Gastroesophageal sphincter (tissue), 4 donors: ENCODE results near the gene ZNF546. TPM values are rescaled to one million over a fixed set of nuclear protein-coding genes. Genes with fewer than 3 reads are reported as not detected.

Experiments
- ATAC-seq: fragments of 150-250 bp; one replicate; pipeline ENCODE4 v1.9.1; 2016; ENCODE audit warnings: mild to moderate bottlenecking, moderate library complexity
- H3K27ac ChIP-seq, 4 donors: fragments of 200-600 bp; sonication (generic) in 3 of 4; 1 replicate in 3 of 4; 2 replicates in 1 of 4; pipeline ENCODE4 v1.5.1; 2016 to 2019
- H3K27me3 ChIP-seq: fragments of 200-600 bp; sonication (generic); one replicate; pipeline ENCODE4 v1.5.1; 2019
- H3K36me3 ChIP-seq, 2 donors: fragments of 200-600 bp; sonication (generic); one replicate each; pipeline ENCODE4 v1.5.1; 2019; ENCODE audit warnings: control low read depth in 1 of 2
- H3K4me1 ChIP-seq, 3 donors: fragments of 200-600 bp; sonication (generic); 1 replicate in 2 of 3; 2 replicates in 1 of 3; pipeline ENCODE4 v1.5.1; 2016 to 2019; ENCODE audit warnings: control low read depth in 2 of 3
- H3K4me3 ChIP-seq, 2 donors: fragments of 200-600 bp; sonication (generic); one replicate each; pipeline ENCODE4 v1.5.1; 2019; ENCODE audit warnings: mild to moderate bottlenecking in 1 of 2, moderate library complexity in 1 of 2
- H3K9me3 ChIP-seq, 3 donors: fragments of 200-600 bp; sonication (generic); one replicate each; pipeline ENCODE4 v1.5.1; 2017 to 2019; ENCODE audit warnings: control low read depth in 2 of 3
- EP300 ChIP-seq: sonication (generic); formaldehyde crosslinking; IDR thresholded peaks from one replicate; pipeline ENCODE4 v1.6.1; 2017; ENCODE audit warnings: antibody characterized with exemption, mild to moderate bottlenecking
- POLR2A ChIP-seq, 2 donors: fragments of 450-650 bp; IDR thresholded peaks; one replicate each; pipeline ENCODE4 v1.6.1; 2017; ENCODE audit warnings: antibody characterized with exemption in 2 of 2, mild to moderate bottlenecking in 2 of 2, moderate library complexity in 1 of 2
- POLR2AphosphoS5 ChIP-seq: sonication (generic); formaldehyde crosslinking; IDR thresholded peaks from one replicate; pipeline ENCODE4 v1.6.1; 2017; ENCODE audit warnings: antibody characterized with exemption
- WGBS, 2 donors: methylation state at CpG; one replicate each; pipeline ENCODE4 v1.1.5; 2018; ENCODE audit warnings: low coverage in 1 of 2; 5-methylcytosine and 5-hydroxymethylcytosine counted together
- total RNA-seq, 4 donors: library from RNA; depleted of rRNA; stranded (reverse); fragments of >200 nt; gene quantifications; one replicate each; pipeline ENCODE4 v1.1.0, GENCODE V29; 2016
- TF ChIP-seq, protein P1 (sequence below), 4 experiments: fragments of 200-600 bp in 2 of 4; fragments of 450-650 bp in 2 of 4; sonication (generic) in 1 of 4; IDR thresholded peaks; one replicate each; pipeline ENCODE4 v1.5.1; 2017 to 2019; ENCODE audit warnings: antibody characterized with exemption in 4 of 4, mild to moderate bottlenecking in 2 of 4, moderate library complexity in 2 of 4

ZNF546 gene
- total RNA-seq, 4 donors from 2014 or later: 5.2 to 17.7 (median 7.5) TPM

DNA sequence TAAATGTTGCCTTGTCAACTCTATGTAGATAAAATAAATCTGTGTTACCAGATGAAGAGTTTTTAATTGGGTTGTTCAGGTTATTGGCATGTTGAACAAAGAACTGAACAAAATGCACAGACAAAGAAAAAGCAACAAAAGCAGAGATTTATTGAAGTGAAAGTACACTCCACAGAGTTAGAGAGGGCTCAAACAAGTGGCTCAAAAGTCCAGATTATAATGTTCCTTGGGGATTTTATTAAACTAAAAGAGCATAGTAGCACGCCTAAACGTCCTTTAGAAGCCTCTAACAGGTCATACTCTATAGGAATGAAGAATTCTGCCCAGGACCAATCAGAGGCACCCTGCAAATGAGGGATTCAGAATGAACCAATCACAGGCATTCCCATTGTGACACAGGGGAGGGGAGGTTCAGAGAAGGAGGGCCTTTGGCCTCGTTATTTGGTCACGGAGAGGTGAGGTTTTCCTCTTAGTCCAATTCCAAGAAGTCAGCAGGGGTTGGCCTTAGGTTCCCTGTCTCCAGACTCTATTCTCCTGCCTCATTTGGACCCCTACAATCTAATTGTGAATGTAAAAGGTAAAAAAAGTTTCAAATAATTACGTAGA, 13.1 kb upstream of the ZNF546 start:
- TF ChIP-seq, protein P1, sequence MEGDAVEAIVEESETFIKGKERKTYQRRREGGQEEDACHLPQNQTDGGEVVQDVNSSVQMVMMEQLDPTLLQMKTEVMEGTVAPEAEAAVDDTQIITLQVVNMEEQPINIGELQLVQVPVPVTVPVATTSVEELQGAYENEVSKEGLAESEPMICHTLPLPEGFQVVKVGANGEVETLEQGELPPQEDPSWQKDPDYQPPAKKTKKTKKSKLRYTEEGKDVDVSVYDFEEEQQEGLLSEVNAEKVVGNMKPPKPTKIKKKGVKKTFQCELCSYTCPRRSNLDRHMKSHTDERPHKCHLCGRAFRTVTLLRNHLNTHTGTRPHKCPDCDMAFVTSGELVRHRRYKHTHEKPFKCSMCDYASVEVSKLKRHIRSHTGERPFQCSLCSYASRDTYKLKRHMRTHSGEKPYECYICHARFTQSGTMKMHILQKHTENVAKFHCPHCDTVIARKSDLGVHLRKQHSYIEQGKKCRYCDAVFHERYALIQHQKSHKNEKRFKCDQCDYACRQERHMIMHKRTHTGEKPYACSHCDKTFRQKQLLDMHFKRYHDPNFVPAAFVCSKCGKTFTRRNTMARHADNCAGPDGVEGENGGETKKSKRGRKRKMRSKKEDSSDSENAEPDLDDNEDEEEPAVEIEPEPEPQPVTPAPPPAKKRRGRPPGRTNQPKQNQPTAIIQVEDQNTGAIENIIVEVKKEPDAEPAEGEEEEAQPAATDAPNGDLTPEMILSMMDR (IDR thresholded peaks at IDR 0.05): no peak
- TF ChIP-seq EP300: no peak
- Histone ChIP-seq H3K9me3 (peaks cover 2 to 24% (median 2%) of the 10 kb centered on the region in 3 donors), H3K27me3 (no peaks in the 10 kb centered on the region), H3K27ac (no peak overlapping the region), H3K36me3 (peaks cover 0 to 51% of the 10 kb centered on the region in 2 donors), H3K4me1 (no peaks in the 10 kb centered on the region), H3K4me3 (no peak overlapping the region)
- WGBS, 2 donors: 86 to 100% methylated on average over 5 of the region's 5 CpGs
- no peak for ATAC-seq

DNA sequence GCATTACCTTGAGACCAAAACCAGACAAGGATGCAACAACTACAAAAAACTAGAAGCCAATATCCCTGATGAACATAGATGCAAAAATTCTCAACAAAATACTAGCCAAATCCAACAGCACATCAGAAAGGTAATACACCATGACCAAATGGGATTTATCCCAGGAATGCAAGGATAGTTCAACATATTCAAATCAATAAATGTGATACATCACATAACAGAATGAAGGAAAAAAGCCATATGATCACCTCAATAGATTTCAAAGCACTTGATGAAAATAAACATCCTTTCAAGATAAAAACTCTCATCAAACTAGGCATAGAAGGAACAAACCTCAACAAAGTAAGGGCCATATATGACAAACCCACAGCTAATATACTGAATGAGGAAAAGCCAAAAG, 10.2 kb upstream of the ZNF546 start:
- no peak overlapping the region for H3K27ac ChIP-seq
- peaks cover 2 to 24% (median 2%) of the 10 kb centered on the region in 3 donors for H3K9me3 ChIP-seq
- no peaks in the 10 kb centered on the region for H3K27me3 ChIP-seq
- TF ChIP-seq POLR2AphosphoS5 (no peak), EP300 (no peak), POLR2A (IDR thresholded peaks at IDR 0.05) (no peak)
- TF ChIP-seq, protein P1 (IDR thresholded peaks at IDR 0.05): no peak
- ATAC-seq: no peak
- no peaks in the 10 kb centered on the region for H3K4me1 ChIP-seq
- H3K36me3 ChIP-seq: peaks cover 0 to 23% of the 10 kb centered on the region in 2 donors
- H3K4me3 ChIP-seq: no peak overlapping the region

DNA sequence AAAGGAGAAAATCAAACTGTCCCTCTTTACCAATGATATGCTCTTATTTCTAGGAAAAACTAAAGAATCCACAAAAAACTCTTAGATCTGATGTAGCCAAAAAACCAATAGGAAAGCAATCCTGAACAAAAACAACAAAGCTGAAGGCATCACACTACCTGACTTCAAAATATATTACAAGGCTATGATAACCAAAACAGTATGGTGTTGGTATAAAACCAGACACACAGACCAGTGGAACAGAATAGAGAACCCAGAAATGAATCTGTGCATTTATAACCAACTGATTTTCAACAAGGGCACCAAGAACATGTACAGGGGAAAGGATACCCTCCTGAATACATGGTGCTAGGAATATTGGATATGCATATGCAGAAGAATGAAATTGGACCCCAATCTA, 9.7 kb upstream of the ZNF546 start:
- no peak overlapping the region for H3K27ac ChIP-seq
- no peak overlapping the region for H3K4me3 ChIP-seq
- peaks cover 2 to 24% (median 2%) of the 10 kb centered on the region in 3 donors for H3K9me3 ChIP-seq
- peaks cover 0 to 18% of the 10 kb centered on the region in 2 donors for H3K36me3 ChIP-seq
- no peak for TF ChIP-seq EP300
- H3K27me3 ChIP-seq: no peaks in the 10 kb centered on the region
- H3K4me1 ChIP-seq: no peaks in the 10 kb centered on the region
- no peak for ATAC-seq

DNA sequence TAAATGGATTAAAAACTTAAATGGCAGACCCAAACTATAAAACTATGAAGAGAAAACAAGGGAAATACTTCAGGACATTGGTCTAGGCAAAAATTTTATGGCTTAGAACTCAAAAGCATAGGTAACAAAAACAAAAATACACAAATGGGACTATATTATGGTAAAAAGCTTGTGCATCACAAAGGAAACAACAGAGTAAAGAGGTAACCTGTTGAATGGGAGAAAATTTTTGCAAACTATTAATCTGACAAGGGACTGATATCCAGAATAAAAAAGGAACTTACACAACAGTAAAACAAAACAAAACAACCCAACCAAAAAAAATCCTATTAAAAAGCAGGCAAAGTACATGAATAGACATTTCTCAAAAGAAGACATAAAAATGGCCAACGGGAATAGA, 9.3 kb upstream of the ZNF546 start:
- no peak overlapping the region for H3K27ac ChIP-seq
- H3K27me3 ChIP-seq: no peaks in the 10 kb centered on the region
- no peaks in the 10 kb centered on the region for H3K4me1 ChIP-seq
- 80 to 82% methylated on average over 1 of the region's 1 CpG for WGBS, 2 donors
- H3K4me3 ChIP-seq: no peak overlapping the region
- H3K36me3 ChIP-seq: peaks cover 0 to 13% of the 10 kb centered on the region in 2 donors
- no peak for ATAC-seq
- peaks cover 2 to 24% (median 2%) of the 10 kb centered on the region in 3 donors for H3K9me3 ChIP-seq
- TF ChIP-seq, protein P1 (IDR thresholded peaks at IDR 0.05): no peak
- TF ChIP-seq POLR2A (IDR thresholded peaks at IDR 0.05) (no peak), EP300 (no peak), POLR2AphosphoS5 (no peak)

DNA sequence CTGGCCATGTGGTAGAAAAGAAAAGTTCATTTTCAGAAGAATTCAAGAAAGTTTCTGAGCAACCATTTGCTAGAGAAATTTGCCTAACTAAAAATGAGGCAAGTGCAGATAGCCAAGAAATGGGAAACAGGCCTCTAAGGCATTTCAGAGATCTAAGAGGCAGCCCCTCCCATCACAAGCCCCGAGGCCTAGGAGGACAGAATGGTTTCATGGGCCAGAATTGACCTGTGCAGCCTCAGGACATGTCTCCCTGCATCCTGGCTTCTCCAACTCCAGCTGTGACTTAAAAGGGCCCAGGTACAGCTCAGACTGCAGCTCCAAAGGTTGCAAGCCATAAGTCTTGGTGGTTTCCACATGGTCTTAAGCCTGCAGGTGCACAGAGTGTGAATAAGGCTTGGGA, 3.3 kb upstream of the ZNF546 start:
- Histone ChIP-seq H3K4me1 (peaks cover 0 to 22% (median 7%) of the 10 kb centered on the region in 3 donors), H3K36me3 (no peaks in the 10 kb centered on the region), H3K9me3 (peaks cover 0 to 8% (median 0%) of the 10 kb centered on the region in 3 donors), H3K4me3 (no peak overlapping the region), H3K27ac (no peak overlapping the region), H3K27me3 (no peaks in the 10 kb centered on the region)
- no peak for TF ChIP-seq EP300
- TF ChIP-seq POLR2A (IDR thresholded peaks at IDR 0.05): no peak
- TF ChIP-seq, protein P1 (IDR thresholded peaks at IDR 0.05): no peak
- TF ChIP-seq POLR2AphosphoS5: no peak
- no peak for ATAC-seq
- 100% methylated on average over 1 of the region's 1 CpG; no CpG with 5 or more reads in 1 of the 2 donors for WGBS, 2 donors
